ENCODE measurements around the gene DPP4. TPM values are rescaled to one million over a fixed set of nuclear protein-coding genes. Genes with fewer than 3 reads are reported as not detected.

DPP4 gene
- total and polyA plus RNA-seq, 2 of the 4 experiments (the other 2 are of a cell fraction): 13.2 to 19.0 TPM

DNA sequence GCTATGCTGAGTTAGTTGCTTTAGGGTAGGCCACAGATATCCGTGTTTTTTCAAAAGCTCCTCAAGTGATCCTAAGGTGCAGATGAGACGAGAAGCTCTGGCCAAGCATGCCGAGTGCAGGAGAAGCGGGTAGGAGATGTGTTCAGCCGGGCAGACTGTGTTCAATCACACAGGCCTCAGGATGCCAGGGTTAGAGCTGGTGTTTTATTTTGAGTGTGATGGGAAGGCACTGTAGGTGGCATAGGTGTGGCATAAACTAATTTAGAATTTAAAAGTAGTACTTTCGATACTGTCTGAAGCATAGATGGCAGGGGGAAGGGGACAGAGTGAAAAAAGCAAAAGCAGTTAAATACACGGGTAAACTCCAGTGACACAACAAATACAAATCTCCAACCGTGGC, 30.9 kb downstream of the DPP4 start:
- no peak overlapping the region for H3K4me3 ChIP-seq (ENCODE audit: insufficient read depth, low read depth, low read length)
- H3K23ac ChIP-seq (ENCODE audit: low read depth, low read length): no peak overlapping the region
- H3K79me1 ChIP-seq (ENCODE audit: low read depth in 1 of 2, low read length in 2 of 2): no peaks in the 10 kb centered on the region
- H3K9ac ChIP-seq (ENCODE audit: low read depth, low read length): no peak overlapping the region
- no peak overlapping the region for H3K18ac ChIP-seq (ENCODE audit: low read depth, low read length)
- no peak for ATAC-seq (ENCODE audit: low read depth)
- H3K36me3 ChIP-seq (ENCODE audit: control insufficient read depth, insufficient read depth, low read length): peaks cover 20% of the 10 kb centered on the region
- no peak overlapping the region for H3K56ac ChIP-seq (ENCODE audit: extremely low read depth, insufficient read depth, low read length)
- in situ Hi-C loops (cut with MboI; ENCODE audit: low sequenced_read_pairs): no loop called here
- H3K9me1 ChIP-seq (ENCODE audit: insufficient read depth, low read length): no peaks in the 10 kb centered on the region
- H2BK20ac ChIP-seq (ENCODE audit: low read depth, low read length): no peak overlapping the region
- H3K4me2 ChIP-seq (ENCODE audit: low read depth, low read length): no peak overlapping the region
- no CpG with 5 or more reads among the region's 8 CpGs for WGBS, 2 experiments (ENCODE audit: extremely low coverage in 2 of 2, insufficient read length in 1 of 2)
- H4K91ac ChIP-seq (ENCODE audit: insufficient read depth, low read depth, low read length): no peak overlapping the region
- H2AK5ac ChIP-seq (ENCODE audit: low read depth, low read length): no peak overlapping the region
- no TSS peak for BruUV-seq (replicated peaks)
- no peak overlapping the region for H2AFZ ChIP-seq (replicated peaks; ENCODE audit: low read length, poor library complexity)
- H3K14ac ChIP-seq (replicated peaks; ENCODE audit: low read depth, low read length): no peak overlapping the region
- no peaks in the 10 kb centered on the region for H3K4me1 ChIP-seq (ENCODE audit: control insufficient read depth, insufficient read depth, low read length)
- DNase-seq: no peak
- no peak overlapping the region for H2AK9ac ChIP-seq (replicated peaks; ENCODE audit: low read depth, low read length, poor library complexity)
- no peak overlapping the region for H2BK120ac ChIP-seq (ENCODE audit: low read depth, low read length)
- no peak overlapping the region for H3K4ac ChIP-seq (ENCODE audit: low read depth, low read length)
- POLR2A ChIA-PET (ENCODE audit: unreplicated experiment): no interaction called here
- dilution Hi-C loops (cut with HindIII; ENCODE audit: low sequenced_read_pairs, unreplicated experiment): no loop called here
- H3K27me3 ChIP-seq (ENCODE audit: control insufficient read depth, insufficient read depth, low read length): no peaks in the 10 kb centered on the region
- H4K5ac ChIP-seq (ENCODE audit: low read depth, low read length): no peak overlapping the region
- CTCF ChIA-PET: no interaction called here
- intact Hi-C loops (cut with micrococcal nuclease): no loop called here
- no peak for TF ChIP-seq MAZ (IDR thresholded peaks at IDR 0.05; ENCODE audit: borderline replicate concordance, low read depth, low read length)
- no peak for TF ChIP-seq RAD21 (IDR thresholded peaks at IDR 0.05; ENCODE audit: low read length)
- TF ChIP-seq MAFK (IDR thresholded peaks at IDR 0.05; ENCODE audit: low read depth, low read length): no peak
- no peak for TF ChIP-seq MXI1 (IDR thresholded peaks at IDR 0.05; ENCODE audit: borderline replicate concordance, low read depth, low read length)
- no peak for TF ChIP-seq RFX5 (IDR thresholded peaks at IDR 0.05; ENCODE audit: low read depth, low read length)
- no peak for TF ChIP-seq SMC3 (IDR thresholded peaks at IDR 0.05; ENCODE audit: low read depth, low read length)
- no peak for TF ChIP-seq CHD1 (IDR thresholded peaks at IDR 0.05; ENCODE audit: low read depth, low read length)
- no peak for TF ChIP-seq ELK1 (IDR thresholded peaks at IDR 0.05; ENCODE audit: borderline replicate concordance, low read depth, low read length)
- TF ChIP-seq, protein P1, sequence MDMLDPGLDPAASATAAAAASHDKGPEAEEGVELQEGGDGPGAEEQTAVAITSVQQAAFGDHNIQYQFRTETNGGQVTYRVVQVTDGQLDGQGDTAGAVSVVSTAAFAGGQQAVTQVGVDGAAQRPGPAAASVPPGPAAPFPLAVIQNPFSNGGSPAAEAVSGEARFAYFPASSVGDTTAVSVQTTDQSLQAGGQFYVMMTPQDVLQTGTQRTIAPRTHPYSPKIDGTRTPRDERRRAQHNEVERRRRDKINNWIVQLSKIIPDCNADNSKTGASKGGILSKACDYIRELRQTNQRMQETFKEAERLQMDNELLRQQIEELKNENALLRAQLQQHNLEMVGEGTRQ (IDR thresholded peaks at IDR 0.05; ENCODE audit: low read depth, low read length): no peak
- no peak for TF ChIP-seq CEBPB (IDR thresholded peaks at IDR 0.05; ENCODE audit: low read depth, low read length)
- TF ChIP-seq BHLHE40 (IDR thresholded peaks at IDR 0.05; ENCODE audit: low read depth, low read length): no peak
- TF ChIP-seq FOS (IDR thresholded peaks at IDR 0.05; ENCODE audit: low read depth, low read length): no peak
- no peak for TF ChIP-seq NFE2L2 (IDR thresholded peaks at IDR 0.05; ENCODE audit: low read depth, low read length)
- TF ChIP-seq, protein P2, sequence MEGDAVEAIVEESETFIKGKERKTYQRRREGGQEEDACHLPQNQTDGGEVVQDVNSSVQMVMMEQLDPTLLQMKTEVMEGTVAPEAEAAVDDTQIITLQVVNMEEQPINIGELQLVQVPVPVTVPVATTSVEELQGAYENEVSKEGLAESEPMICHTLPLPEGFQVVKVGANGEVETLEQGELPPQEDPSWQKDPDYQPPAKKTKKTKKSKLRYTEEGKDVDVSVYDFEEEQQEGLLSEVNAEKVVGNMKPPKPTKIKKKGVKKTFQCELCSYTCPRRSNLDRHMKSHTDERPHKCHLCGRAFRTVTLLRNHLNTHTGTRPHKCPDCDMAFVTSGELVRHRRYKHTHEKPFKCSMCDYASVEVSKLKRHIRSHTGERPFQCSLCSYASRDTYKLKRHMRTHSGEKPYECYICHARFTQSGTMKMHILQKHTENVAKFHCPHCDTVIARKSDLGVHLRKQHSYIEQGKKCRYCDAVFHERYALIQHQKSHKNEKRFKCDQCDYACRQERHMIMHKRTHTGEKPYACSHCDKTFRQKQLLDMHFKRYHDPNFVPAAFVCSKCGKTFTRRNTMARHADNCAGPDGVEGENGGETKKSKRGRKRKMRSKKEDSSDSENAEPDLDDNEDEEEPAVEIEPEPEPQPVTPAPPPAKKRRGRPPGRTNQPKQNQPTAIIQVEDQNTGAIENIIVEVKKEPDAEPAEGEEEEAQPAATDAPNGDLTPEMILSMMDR (conservative IDR thresholded peaks at IDR 0.05; ENCODE audit: low read depth, low read length): no peak
- no peak for TF ChIP-seq RCOR1 (IDR thresholded peaks at IDR 0.05; ENCODE audit: insufficient replicate concordance, low read length)
- TF ChIP-seq POLR2A (IDR thresholded peaks at IDR 0.05; ENCODE audit: low read depth, low read length): no peak
- H2BK5ac ChIP-seq (ENCODE audit: low read depth, low read length, poor library complexity, severe bottlenecking): no peak overlapping the region
- H4K8ac ChIP-seq (ENCODE audit: low read depth in 2 of 2, low read length in 2 of 2): no peak overlapping the region
- no peaks in the 10 kb centered on the region for H3K9me3 ChIP-seq (ENCODE audit: control insufficient read depth, insufficient read depth, low read length)
- H3K27ac ChIP-seq (ENCODE audit: insufficient read depth, low read length): no peak overlapping the region
- H4K20me1 ChIP-seq (ENCODE audit: insufficient read depth, low read length): no peaks in the 10 kb centered on the region
- no peak overlapping the region for H2BK15ac ChIP-seq (ENCODE audit: low read depth, low read length)
